ENCODE measurements around the gene PTPDC1. TPM values are rescaled to one million over a fixed set of nuclear protein-coding genes. Genes with fewer than 3 reads are reported as not detected.
"Not testable (repeated sequence)": the region's sequence is repeated elsewhere in the genome, so short reads cannot be mapped to it uniquely, and the experiment has no call there.

Gene PTPDC1
- total RNA-seq, 1 donor from 2014 or later = 19.7 TPM

GRCh38 chr9:94086486-94087345, 2.5 kb downstream of the PTPDC1 start:
- DNase-seq = peak; percentile 21

GRCh38 chr9:94094219-94095145, 10.2 kb downstream of the PTPDC1 start:
- DNase-seq = not testable (repeated sequence)

GRCh38 chr9:94096819-94097577, 12.7 kb downstream of the PTPDC1 start:
- no peak for DNase-seq

GRCh38 chr9:94097788-94098414, 13.6 kb downstream of the PTPDC1 start:
- no peak for DNase-seq

- no peak for DNase-seq
These were observed 16.1 kb downstream of the PTPDC1 start for GRCh38 chr9:94100152-94100879.

- DNase-seq = no peak
These were observed 17.0 kb downstream of the PTPDC1 start for GRCh38 chr9:94101162-94101853.

- DNase-seq = peak; percentile 43
These were observed 24.3 kb downstream of the PTPDC1 start for GRCh38 chr9:94108584-94108983.

- DNase-seq = no peak
These were observed 26.6 kb downstream of the PTPDC1 start for GRCh38 chr9:94110821-94111252.

GRCh38 chr9:94111446-94111845, 27.2 kb downstream of the PTPDC1 start:
- DNase-seq = no peak

GRCh38 chr9:94112716-94113465, 28.6 kb downstream of the PTPDC1 start:
- DNase-seq = no peak

- not testable (repeated sequence) for DNase-seq
These were observed 35.8 kb downstream of the PTPDC1 start for GRCh38 chr9:94120088-94120487.

GRCh38 chr9:94120854-94121376, 36.7 kb downstream of the PTPDC1 start:
- DNase-seq = no peak

GRCh38 chr9:94126844-94127243, 42.6 kb downstream of the PTPDC1 start:
- no peak for DNase-seq

- DNase-seq = no peak
These were observed 43.5 kb downstream of the PTPDC1 start for GRCh38 chr9:94127806-94128205.

- no peak for DNase-seq
These were observed 44.3 kb downstream of the PTPDC1 start for GRCh38 chr9:94128580-94128979.

- DNase-seq = no peak
These were observed 50.4 kb downstream of the PTPDC1 start for GRCh38 chr9:94134629-94135028.

GRCh38 chr9:94135222-94135621, 51.0 kb downstream of the PTPDC1 start:
- peak; percentile 14 for DNase-seq

GRCh38 chr9:94139672-94140417, 55.6 kb downstream of the PTPDC1 start:
- peak; percentile 89 for DNase-seq

GRCh38 chr9:94140418-94140780, 56.1 kb downstream of the PTPDC1 start:
- DNase-seq = no peak

Data from tongue (tissue), 2 donors.